ENCODE measurements around the gene ZBTB20.

DNA sequence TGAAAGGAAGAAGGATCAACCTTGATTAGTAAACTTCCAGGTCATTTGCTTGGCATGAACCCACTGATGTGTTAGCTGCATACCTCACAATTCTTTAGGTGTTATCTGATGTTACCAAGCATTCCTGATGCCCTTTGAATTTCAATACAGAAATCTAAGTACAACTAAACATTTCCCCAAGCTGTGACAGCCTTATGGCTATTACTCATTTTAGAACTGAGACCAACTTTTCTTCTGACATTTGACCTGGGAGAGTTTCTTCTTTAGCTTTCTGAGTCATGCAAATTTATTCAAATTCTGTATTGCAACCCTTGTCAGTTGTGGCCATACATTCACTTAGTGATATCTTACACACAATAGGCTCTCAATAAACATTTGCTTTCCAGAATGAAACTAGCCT lies 729.0 kb downstream of the ZBTB20 start:
- TF ChIP-seq, protein P1, sequence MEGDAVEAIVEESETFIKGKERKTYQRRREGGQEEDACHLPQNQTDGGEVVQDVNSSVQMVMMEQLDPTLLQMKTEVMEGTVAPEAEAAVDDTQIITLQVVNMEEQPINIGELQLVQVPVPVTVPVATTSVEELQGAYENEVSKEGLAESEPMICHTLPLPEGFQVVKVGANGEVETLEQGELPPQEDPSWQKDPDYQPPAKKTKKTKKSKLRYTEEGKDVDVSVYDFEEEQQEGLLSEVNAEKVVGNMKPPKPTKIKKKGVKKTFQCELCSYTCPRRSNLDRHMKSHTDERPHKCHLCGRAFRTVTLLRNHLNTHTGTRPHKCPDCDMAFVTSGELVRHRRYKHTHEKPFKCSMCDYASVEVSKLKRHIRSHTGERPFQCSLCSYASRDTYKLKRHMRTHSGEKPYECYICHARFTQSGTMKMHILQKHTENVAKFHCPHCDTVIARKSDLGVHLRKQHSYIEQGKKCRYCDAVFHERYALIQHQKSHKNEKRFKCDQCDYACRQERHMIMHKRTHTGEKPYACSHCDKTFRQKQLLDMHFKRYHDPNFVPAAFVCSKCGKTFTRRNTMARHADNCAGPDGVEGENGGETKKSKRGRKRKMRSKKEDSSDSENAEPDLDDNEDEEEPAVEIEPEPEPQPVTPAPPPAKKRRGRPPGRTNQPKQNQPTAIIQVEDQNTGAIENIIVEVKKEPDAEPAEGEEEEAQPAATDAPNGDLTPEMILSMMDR (conservative IDR thresholded peaks at IDR 0.05; ENCODE audit: low read depth, low read length), result no peak
- TF ChIP-seq EZH2 (IDR thresholded peaks at IDR 0.05; ENCODE audit: low read length, unreplicated experiment) (no peak), EZH2phosphoT487 (IDR thresholded peaks at IDR 0.05; ENCODE audit: borderline replicate concordance, low read length) (no peak)

Data from PC-3 (cell line).